GM19397 (cell line): ENCODE measurements around the gene VAV2.
A peak's percentile ranks its signal among the peaks of the same experiment; 100 is the strongest.

Experiments
- ATAC-seq: cut with Tn5 transposase; IDR thresholded peaks from one replicate; pipeline ENCODE4 v1.9.1; 2021; ENCODE audit warnings: mild to moderate bottlenecking, moderate library complexity; ENCODE audit not compliant: unreplicated experiment

VAV2 gene, protein sequence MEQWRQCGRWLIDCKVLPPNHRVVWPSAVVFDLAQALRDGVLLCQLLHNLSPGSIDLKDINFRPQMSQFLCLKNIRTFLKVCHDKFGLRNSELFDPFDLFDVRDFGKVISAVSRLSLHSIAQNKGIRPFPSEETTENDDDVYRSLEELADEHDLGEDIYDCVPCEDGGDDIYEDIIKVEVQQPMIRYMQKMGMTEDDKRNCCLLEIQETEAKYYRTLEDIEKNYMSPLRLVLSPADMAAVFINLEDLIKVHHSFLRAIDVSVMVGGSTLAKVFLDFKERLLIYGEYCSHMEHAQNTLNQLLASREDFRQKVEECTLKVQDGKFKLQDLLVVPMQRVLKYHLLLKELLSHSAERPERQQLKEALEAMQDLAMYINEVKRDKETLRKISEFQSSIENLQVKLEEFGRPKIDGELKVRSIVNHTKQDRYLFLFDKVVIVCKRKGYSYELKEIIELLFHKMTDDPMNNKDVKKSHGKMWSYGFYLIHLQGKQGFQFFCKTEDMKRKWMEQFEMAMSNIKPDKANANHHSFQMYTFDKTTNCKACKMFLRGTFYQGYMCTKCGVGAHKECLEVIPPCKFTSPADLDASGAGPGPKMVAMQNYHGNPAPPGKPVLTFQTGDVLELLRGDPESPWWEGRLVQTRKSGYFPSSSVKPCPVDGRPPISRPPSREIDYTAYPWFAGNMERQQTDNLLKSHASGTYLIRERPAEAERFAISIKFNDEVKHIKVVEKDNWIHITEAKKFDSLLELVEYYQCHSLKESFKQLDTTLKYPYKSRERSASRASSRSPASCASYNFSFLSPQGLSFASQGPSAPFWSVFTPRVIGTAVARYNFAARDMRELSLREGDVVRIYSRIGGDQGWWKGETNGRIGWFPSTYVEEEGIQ

GRCh38 chr9:133991964-133992779 lies at the start of gene VAV2:
TSS of gene VAV2 (minus strand) at chr9:133992324. CDS start at chr9:133992278, 46 bp downstream.
- peak; percentile 54 for ATAC-seq

DNA sequence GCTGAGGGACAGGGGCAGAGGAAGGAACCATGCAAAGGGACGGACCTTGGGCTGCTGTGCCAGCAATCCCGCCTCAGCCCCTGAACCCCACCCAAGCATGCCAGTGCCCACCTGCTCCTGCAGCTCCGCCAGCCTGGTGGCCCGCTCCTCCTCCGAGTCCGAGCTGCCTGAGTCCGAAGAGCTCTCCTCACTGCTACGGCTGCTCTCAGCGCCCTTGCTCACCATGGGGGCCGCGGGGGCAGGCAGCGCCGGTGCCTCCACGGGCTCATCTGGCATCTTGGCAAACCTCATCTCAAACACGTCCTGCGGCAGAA lies 49.5 kb upstream of the VAV2 start:
- ATAC-seq: no peak

GRCh38 chr9:134040781-134041648 lies 48.9 kb upstream of the VAV2 start:
- ATAC-seq: no peak

GRCh38 chr9:134040176-134040565 lies 48.0 kb upstream of the VAV2 start:
- no peak for ATAC-seq

- ATAC-seq: no peak
Measured at GRCh38 chr9:134039386-134040175, 47.5 kb upstream of the VAV2 start.

DNA sequence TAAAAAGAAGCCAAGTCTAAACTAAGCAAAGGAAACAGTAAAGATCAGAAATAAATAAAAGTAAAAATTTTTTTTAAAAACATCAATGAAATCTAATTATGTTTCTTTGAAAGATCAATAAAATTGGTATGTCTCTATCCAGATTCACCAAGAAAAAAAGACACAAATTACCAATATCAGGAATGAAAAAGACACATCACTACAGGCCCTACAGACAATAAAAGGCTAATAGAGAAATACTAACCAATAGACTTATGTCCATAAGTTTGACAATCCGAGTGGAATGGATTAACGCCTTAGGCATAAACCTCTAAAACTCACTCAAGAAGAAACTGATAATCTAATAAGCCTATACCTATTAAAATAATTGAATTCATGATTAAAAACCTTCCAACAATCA lies 45.5 kb upstream of the VAV2 start:
- ATAC-seq: no peak

DNA sequence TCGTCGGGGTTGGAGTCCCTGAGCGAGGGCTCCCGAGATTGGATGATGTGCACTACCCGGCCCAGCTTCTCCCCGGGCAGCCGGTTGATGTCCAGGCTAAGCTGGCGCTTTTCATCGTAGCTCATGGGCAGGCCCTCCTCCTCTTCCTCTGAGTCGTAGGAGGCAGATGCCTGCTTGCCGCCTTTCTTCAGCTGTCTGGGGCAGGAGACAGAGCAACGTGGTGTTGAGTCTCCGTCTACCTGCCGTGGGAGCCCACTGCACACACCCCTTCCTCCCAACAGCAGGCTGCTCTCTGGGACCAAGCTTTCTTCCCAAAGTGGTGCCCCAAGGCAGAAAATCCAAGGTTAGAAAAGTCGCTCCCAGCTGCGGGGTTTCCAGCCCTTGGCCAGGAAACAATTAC lies 44.0 kb upstream of the VAV2 start:
- ATAC-seq: no peak

- no peak for ATAC-seq
Measured at GRCh38 chr9:134035041-134036039, 43.2 kb upstream of the VAV2 start.

- ATAC-seq: no peak
Measured at GRCh38 chr9:134034215-134035040, 42.3 kb upstream of the VAV2 start.

- no peak for ATAC-seq
Measured at GRCh38 chr9:134033516-134034214, 41.5 kb upstream of the VAV2 start.

GRCh38 chr9:134032456-134033222 lies 40.5 kb upstream of the VAV2 start:
- ATAC-seq: no peak

- no peak for ATAC-seq
Measured at GRCh38 chr9:134031783-134032182, 39.7 kb upstream of the VAV2 start.

DNA sequence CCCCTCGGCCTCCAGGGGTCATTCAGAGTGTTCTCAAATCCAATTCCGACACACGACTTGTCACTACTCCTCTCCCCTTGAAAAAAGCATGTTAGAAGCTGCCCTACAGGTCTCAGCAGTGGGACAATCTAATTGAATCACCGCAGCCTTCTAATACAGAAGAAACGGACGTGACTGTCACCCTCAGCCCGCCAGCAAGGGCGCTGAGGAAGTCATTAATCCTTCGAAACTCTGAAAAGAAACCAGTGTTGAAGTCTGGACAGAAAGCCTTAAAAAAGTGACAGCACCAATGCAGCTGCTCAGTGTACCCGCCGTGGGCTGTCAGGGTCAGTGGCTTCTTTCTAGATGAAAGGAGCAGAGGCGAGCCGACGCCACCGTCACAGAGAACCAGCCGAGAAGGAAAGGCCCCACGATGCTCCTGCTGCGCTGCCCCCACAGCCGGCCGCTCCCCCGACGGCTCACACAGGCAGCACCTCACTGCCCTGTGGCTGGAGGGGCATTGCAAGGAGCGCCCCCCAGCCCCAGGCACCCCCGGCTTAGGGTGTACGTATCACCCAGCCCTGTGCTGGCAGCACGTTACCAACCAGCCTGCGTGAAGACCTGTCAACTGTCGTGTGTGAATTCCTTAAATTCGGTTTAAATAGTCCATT lies 38.8 kb upstream of the VAV2 start:
- no peak for ATAC-seq

DNA sequence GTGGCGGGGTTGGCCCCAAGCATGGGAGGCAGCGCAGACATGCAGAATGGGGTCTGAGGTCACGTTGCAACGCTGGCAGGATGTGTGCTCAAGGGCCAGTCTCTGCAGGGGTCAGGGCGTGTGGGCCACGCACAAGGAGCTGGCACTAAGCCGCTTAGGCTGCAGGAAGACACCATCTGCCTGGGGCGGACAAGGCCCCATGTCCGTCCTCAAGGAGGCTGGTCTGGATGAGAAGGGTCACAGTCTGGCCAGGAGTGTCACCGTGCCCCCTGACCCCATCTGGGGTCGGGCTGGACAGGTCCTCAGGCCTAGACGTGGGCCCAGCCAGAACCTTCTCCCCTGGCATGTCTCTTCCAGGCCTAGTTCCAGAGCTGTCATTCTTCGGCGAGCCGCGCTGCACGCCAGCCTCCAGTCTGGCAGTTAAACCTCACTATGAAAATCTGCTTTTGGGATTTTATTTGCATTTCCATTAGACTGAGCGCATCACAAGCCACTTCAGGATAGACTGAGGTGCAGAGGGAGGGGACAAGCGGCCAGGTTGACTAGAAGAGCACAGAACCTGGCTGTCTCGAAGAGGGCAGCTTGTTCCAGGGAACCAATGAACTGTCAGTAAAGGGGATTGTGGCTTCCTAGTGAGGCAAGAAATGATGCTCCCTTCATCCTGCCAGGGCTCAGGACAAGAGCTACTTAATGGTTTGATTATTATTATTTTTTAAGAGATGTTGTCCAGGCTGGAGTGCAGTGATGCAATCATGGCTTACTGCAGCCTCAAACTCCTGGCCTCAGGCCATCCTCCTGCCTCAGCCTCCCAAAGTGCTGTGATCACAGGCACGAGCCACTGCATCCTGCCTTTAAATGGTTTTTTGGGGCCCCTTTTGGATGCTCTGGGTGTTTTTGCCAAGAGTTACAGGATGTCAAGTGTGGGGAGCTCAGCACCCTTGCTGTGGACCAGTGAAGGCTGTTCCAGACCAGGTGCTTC lies 37.4 kb upstream of the VAV2 start:
- no peak for ATAC-seq
